ENCODE data around the gene LIPA. TPM values are rescaled to one million over a fixed set of nuclear protein-coding genes. Genes with fewer than 3 reads are reported as not detected.
A peak's percentile ranks its signal among the peaks of the same experiment; 100 is the strongest.

The LIPA gene
- total RNA-seq, 2 experiments from 2014 or later, result 17.0 to 22.1 TPM

GRCh38 chr10:89219513-89220218, 31.9 kb downstream of the LIPA start:
- no peak for DNase-seq
- CTCF ChIA-PET, result interaction anchor here (0.7 to 3.3 kb wide), 6 partner anchors 9 to 285 kb away, joined by 3 to 75 read pairs (median 36); partner anchors contain the start of gene CH25H
- no peaks in the 10 kb centered on the region for H3K27me3 Mint-ChIP-seq
- H3K36me3 Mint-ChIP-seq (ENCODE audit: low read depth), result no peaks in the 10 kb centered on the region
- H3K4me1 Mint-ChIP-seq, result peaks cover 7% of the 10 kb centered on the region
- POLR2A ChIA-PET, result no interaction called here
- no peak for ATAC-seq
- H3K4me3 Mint-ChIP-seq, result no peak overlapping the region
- intact Hi-C loops (cut with DNase I, micrococcal nuclease), result loop anchor here in 1 of 2 experiments (5.0 kb wide), 1 partner anchor 382 kb away; no protein-coding TSS in a partner anchor
- H3K27ac Mint-ChIP-seq, result no peak overlapping the region
- no peaks in the 10 kb centered on the region for H3K9me3 Mint-ChIP-seq (ENCODE audit: low read depth)

- H3K4me3 Mint-ChIP-seq, result no peak overlapping the region
- CTCF ChIA-PET, result interaction anchor here (0.6 to 3.3 kb wide), 56 partner anchors 10 to 430 kb away, joined by 3 to 75 read pairs (median 5); partner anchors contain the start of genes CH25H, FAS, IFIT5 and LIPA
- H3K36me3 Mint-ChIP-seq (ENCODE audit: low read depth), result no peaks in the 10 kb centered on the region
- intact Hi-C loops (cut with DNase I, micrococcal nuclease), result loop anchor here (1.0 to 5.0 kb wide), 5 partner anchors 187 to 383 kb away; no protein-coding TSS in a partner anchor
- H3K9me3 Mint-ChIP-seq (ENCODE audit: low read depth), result no peaks in the 10 kb centered on the region
- DNase-seq (peak; percentile 76), ATAC-seq (peak; percentile 55)
- POLR2A ChIA-PET, result no interaction called here
- H3K27ac Mint-ChIP-seq, result no peak overlapping the region
- H3K27me3 Mint-ChIP-seq, result no peaks in the 10 kb centered on the region
- peaks cover 9% of the 10 kb centered on the region for H3K4me1 Mint-ChIP-seq
Measured at GRCh38 chr10:89217057-89217990, 34.3 kb downstream of the LIPA start.

GRCh38 chr10:89216056-89216455, 35.5 kb downstream of the LIPA start:
- Mint-ChIP-seq H3K9me3 (ENCODE audit: low read depth) (no peaks in the 10 kb centered on the region), H3K27ac (no peak overlapping the region), H3K4me3 (no peak overlapping the region), H3K4me1 (peaks cover 12% of the 10 kb centered on the region), H3K36me3 (ENCODE audit: low read depth) (no peaks in the 10 kb centered on the region), H3K27me3 (peaks cover 2% of the 10 kb centered on the region)
- intact Hi-C loops (cut with DNase I, micrococcal nuclease), result loop anchor here (2.0 to 5.0 kb wide), 2 partner anchors 379 to 381 kb away; no protein-coding TSS in a partner anchor
- ATAC-seq, result no peak
- ChIA-PET CTCF (interaction anchor here (0.6 to 4.2 kb wide), 24 partner anchors 9 to 1163 kb away, joined by 3 to 84 read pairs (median 3); partner anchors contain the start of genes CH25H and IFIT1), POLR2A (no interaction called here)
- no peak for DNase-seq

DNA sequence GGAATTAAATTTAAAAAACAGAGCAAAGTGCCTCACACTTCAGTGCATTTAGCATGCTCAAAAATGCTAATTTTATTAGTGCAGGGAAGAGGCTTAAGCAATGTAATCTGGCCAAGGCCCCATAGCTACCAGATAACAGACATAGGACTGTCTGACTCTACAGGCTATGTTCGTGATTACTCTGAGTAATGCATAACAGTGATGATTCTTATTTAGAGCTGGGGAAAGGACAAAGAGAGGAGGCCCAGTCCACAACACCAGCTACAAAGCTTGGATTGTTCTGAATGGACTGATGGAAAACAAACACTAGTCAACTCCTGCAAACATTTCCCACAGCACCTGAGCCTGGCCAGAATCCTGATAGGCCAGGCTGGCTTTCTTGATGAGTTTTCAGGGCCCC, 36.1 kb downstream of the LIPA start:
- CTCF ChIA-PET, result interaction anchor here (0.5 to 4.2 kb wide), 27 partner anchors 8 to 1162 kb away, joined by 3 to 84 read pairs (median 3); partner anchors contain the start of genes CH25H and IFIT1
- Mint-ChIP-seq H3K27ac (no peak overlapping the region), H3K4me1 (peaks cover 12% of the 10 kb centered on the region), H3K4me3 (no peak overlapping the region), H3K36me3 (ENCODE audit: low read depth) (no peaks in the 10 kb centered on the region), H3K27me3 (peaks cover 7% of the 10 kb centered on the region), H3K9me3 (ENCODE audit: low read depth) (no peaks in the 10 kb centered on the region)
- no peak for ATAC-seq
- DNase-seq, result no peak
- POLR2A ChIA-PET, result no interaction called here
- intact Hi-C loops (cut with DNase I, micrococcal nuclease), result loop anchor here in 1 of 2 experiments (5.0 kb wide), 1 partner anchor 378 kb away; no protein-coding TSS in a partner anchor

GRCh38 chr10:89214566-89215165, 36.9 kb downstream of the LIPA start:
- intact Hi-C loops (cut with DNase I, micrococcal nuclease), result loop anchor here in 1 of 2 experiments (5.0 kb wide), 1 partner anchor 377 kb away; no protein-coding TSS in a partner anchor
- no peak overlapping the region for H3K4me3 Mint-ChIP-seq
- CTCF ChIA-PET, result interaction anchor here (0.5 to 4.2 kb wide), 32 partner anchors 10 to 1162 kb away, joined by 3 to 84 read pairs (median 4); partner anchors contain the start of genes FAS and LIPA
- POLR2A ChIA-PET, result interaction anchor here (0.6 kb wide), 1 partner anchor 429 kb away, joined by 3 read pairs; no protein-coding TSS in a partner anchor
- no peak for DNase-seq
- no peak for ATAC-seq
- H3K27me3 Mint-ChIP-seq, result peaks cover 10% of the 10 kb centered on the region
- H3K4me1 Mint-ChIP-seq, result peaks cover 12% of the 10 kb centered on the region
- H3K9me3 Mint-ChIP-seq (ENCODE audit: low read depth), result no peaks in the 10 kb centered on the region
- H3K27ac Mint-ChIP-seq, result no peak overlapping the region
- H3K36me3 Mint-ChIP-seq (ENCODE audit: low read depth), result no peaks in the 10 kb centered on the region

GRCh38 chr10:89213191-89213808, 38.3 kb downstream of the LIPA start:
- H3K4me3 Mint-ChIP-seq, result no peak overlapping the region
- peaks cover 16% of the 10 kb centered on the region for H3K27me3 Mint-ChIP-seq
- peaks cover 12% of the 10 kb centered on the region for H3K4me1 Mint-ChIP-seq
- H3K36me3 Mint-ChIP-seq (ENCODE audit: low read depth), result no peaks in the 10 kb centered on the region
- intact Hi-C loops (cut with DNase I, micrococcal nuclease), result loop anchor here (1.0 kb wide), 3 partner anchors 183 to 278 kb away; no protein-coding TSS in a partner anchor
- H3K27ac Mint-ChIP-seq, result no peak overlapping the region
- POLR2A ChIA-PET, result no interaction called here
- CTCF ChIA-PET, result interaction anchor here (0.6 to 4.2 kb wide), 24 partner anchors 9 to 379 kb away, joined by 3 to 84 read pairs (median 4); partner anchors contain the start of genes FAS and LIPA
- no peak for ATAC-seq
- H3K9me3 Mint-ChIP-seq (ENCODE audit: low read depth), result no peaks in the 10 kb centered on the region
- no peak for DNase-seq

- Mint-ChIP-seq H3K4me1 (peaks cover 12% of the 10 kb centered on the region), H3K27ac (no peak overlapping the region), H3K9me3 (ENCODE audit: low read depth) (no peaks in the 10 kb centered on the region), H3K36me3 (ENCODE audit: low read depth) (no peaks in the 10 kb centered on the region), H3K4me3 (no peak overlapping the region), H3K27me3 (peaks cover 30% of the 10 kb centered on the region)
- intact Hi-C loops (cut with DNase I, micrococcal nuclease), result no loop called here
- ATAC-seq (no peak), DNase-seq (no peak)
- ChIA-PET POLR2A (no interaction called here), CTCF (interaction anchor here (0.6 to 7.8 kb wide), 12 partner anchors 8 to 352 kb away, joined by 3 to 78 read pairs (median 3); no protein-coding TSS in a partner anchor)
Measured at GRCh38 chr10:89210794-89211425, 40.7 kb downstream of the LIPA start.

DNA sequence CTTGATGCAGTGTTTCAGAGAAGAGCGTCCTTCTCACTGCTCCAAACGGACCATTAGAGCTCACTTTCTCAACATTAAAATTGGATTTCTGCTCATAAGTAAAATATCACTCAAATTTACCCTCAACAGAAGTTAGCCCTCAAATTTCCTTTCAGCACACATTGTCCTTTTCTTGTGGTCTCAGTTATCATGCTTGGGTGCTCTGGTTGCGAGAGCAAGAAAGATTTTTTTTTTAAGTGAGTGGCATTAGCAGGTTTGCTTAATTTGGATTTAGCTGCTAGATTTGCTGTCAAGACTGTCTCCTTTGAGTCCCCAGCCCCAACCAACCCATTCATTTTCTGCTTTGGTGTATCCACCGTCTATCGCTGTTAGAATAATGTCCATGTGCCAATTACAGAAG, 41.9 kb downstream of the LIPA start:
- Mint-ChIP-seq H3K36me3 (ENCODE audit: low read depth) (no peaks in the 10 kb centered on the region), H3K27ac (no peak overlapping the region), H3K4me1 (peaks cover 12% of the 10 kb centered on the region), H3K27me3 (peaks cover 35% of the 10 kb centered on the region), H3K9me3 (ENCODE audit: low read depth) (no peaks in the 10 kb centered on the region), H3K4me3 (no peak overlapping the region)
- no peak for DNase-seq
- ATAC-seq, result no peak
- CTCF ChIA-PET, result interaction anchor here (0.9 to 7.8 kb wide), 5 partner anchors 9 to 280 kb away, joined by 3 to 78 read pairs (median 10); no protein-coding TSS in a partner anchor
- intact Hi-C loops (cut with DNase I, micrococcal nuclease), result loop anchor here in 1 of 2 experiments (5.0 kb wide), 1 partner anchor 47 kb away; no protein-coding TSS in a partner anchor
- POLR2A ChIA-PET, result no interaction called here

- peak; percentile 34 for ATAC-seq
Measured at GRCh38 chr10:89207801-89208551, 43.6 kb downstream of the LIPA start.

More at GRCh38 chr10:89207801-89208551, 43.6 kb downstream of the LIPA start:
- H3K4me1 Mint-ChIP-seq, result peaks cover 12% of the 10 kb centered on the region
- CTCF ChIA-PET, result interaction anchor here (0.6 to 7.8 kb wide), 20 partner anchors 8 to 372 kb away, joined by 3 to 78 read pairs (median 4); no protein-coding TSS in a partner anchor
- no peaks in the 10 kb centered on the region for H3K9me3 Mint-ChIP-seq (ENCODE audit: low read depth)
- peak; percentile 41 for DNase-seq
- intact Hi-C loops (cut with DNase I, micrococcal nuclease), result loop anchor here in 1 of 2 experiments (5.0 kb wide), 1 partner anchor 46 kb away; no protein-coding TSS in a partner anchor
- H3K27me3 Mint-ChIP-seq, result peaks cover 35% of the 10 kb centered on the region
- H3K27ac Mint-ChIP-seq, result no peak overlapping the region
- no peaks in the 10 kb centered on the region for H3K36me3 Mint-ChIP-seq (ENCODE audit: low read depth)
- POLR2A ChIA-PET, result interaction anchor here (0.8 kb wide), 1 partner anchor 221 kb away, joined by 5 read pairs; no protein-coding TSS in a partner anchor
- peak overlapping the region; percentile 69 for H3K4me3 Mint-ChIP-seq

All from activated CD4-positive, alpha-beta T cell treated with anti-CD3 and anti-CD28 coated beads for 36 hours (primary cell).